ENCODE data around the gene OGT. TPM values are rescaled to one million over a fixed set of nuclear protein-coding genes. Genes with fewer than 3 reads are reported as not detected.
"Not testable (repeated sequence)": the region's sequence is repeated elsewhere in the genome, so short reads cannot be mapped to it uniquely, and the experiment has no call there.

Gene OGT
- total RNA-seq, 2 experiments from 2014 or later: 252 to 264 TPM

DNA sequence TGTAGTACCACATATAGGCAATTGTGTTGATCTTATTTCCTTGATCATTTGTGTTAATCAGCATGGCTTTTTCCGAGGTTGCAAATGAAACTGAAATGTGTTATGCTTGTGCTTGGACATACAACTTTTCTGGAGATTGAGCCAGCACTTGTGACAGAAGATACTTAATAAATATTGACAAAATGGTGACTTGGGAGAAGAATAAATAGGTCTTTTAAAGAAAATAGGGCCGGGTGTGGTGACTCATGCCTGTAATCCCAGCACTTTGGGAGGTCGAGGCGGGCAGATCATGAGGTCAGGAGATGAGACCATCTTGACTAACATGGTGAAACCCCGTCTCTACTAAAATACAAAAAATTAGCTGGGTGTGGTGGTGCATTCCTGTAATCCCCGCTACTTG is 26.9 kb downstream of the OGT start:
- POLR2A ChIA-PET; ATAC-seq; H3K27ac Mint-ChIP-seq; CTCF ChIA-PET; H3K9me3 Mint-ChIP-seq (ENCODE audit: insufficient read depth); H3K4me1 Mint-ChIP-seq (ENCODE audit: low read depth); DNase-seq; H3K27me3 Mint-ChIP-seq (ENCODE audit: low read depth); H3K4me3 Mint-ChIP-seq: not testable (repeated sequence)
- peaks cover 61% of the 10 kb centered on the region for H3K36me3 Mint-ChIP-seq (ENCODE audit: low read depth)

DNA sequence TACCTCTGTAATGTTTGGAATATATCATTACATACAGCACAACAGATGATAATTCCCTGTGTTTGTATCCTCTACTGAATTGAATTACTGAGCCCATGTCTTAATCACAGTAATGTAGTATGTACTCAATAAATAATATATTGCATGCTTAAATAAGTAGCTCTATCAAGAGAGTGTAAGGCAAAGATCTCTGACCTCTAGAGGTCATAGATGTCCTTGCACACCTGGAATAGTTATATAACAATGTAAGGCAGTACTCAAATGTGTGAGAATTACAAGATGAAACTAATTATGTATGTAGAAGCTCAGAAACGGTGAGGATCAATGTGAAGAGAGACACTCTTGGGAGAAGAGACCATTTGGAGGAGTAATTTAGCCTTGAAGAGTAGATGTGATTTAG is 31.0 kb downstream of the OGT start:
- ATAC-seq (no peak), DNase-seq (no peak)
- Mint-ChIP-seq H3K9me3 (ENCODE audit: insufficient read depth) (no peaks in the 10 kb centered on the region), H3K4me3 (no peak overlapping the region), H3K27ac (no peak overlapping the region), H3K27me3 (ENCODE audit: low read depth) (no peaks in the 10 kb centered on the region), H3K36me3 (ENCODE audit: low read depth) (peaks cover 64% of the 10 kb centered on the region), H3K4me1 (ENCODE audit: low read depth) (no peaks in the 10 kb centered on the region)
- ChIA-PET POLR2A (interaction anchor here (0.8 kb wide), 1 partner anchor 86 kb away, joined by 3 read pairs; no protein-coding TSS in a partner anchor), CTCF (interaction anchor here (0.8 to 1.7 kb wide), 4 partner anchors 9 to 88 kb away, joined by 3 to 7 read pairs (median 5); no protein-coding TSS in a partner anchor)

DNA sequence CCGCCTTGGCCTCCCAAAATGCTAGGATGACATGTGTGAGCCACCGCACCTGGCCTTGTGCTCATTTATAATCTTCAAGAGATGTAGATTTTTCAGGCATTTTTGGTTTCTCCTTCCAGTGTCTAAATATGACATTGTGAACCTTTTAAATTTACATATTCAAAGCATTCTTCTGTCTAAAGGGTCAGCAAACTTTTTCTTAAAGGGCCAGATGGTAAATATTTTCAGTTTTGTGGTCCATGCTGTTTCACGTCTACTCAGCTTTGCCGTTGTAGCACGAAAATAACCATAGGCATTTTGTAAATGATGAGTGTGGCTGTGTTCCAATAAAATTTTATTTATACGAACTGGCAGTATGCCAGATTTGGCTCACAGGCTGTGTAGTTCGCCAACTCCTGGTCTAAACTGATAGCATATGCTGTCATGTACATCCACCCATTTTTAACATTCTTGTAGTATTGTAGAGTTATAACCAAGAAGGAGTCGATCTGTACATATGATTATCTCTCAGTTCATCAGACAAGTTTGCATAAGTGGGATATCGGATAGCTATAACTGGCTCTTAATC is 32.7 kb downstream of the OGT start:
- POLR2A ChIA-PET: no interaction called here
- H3K27ac Mint-ChIP-seq: no peak overlapping the region
- CTCF ChIA-PET: interaction anchor here (1.6 kb wide), 1 partner anchor 11 kb away, joined by 4 read pairs; no protein-coding TSS in a partner anchor

GRCh38 chrX:71571390-71571789 is 38.5 kb downstream of the OGT start:
- DNase-seq; H3K9me3 Mint-ChIP-seq (ENCODE audit: insufficient read depth); POLR2A ChIA-PET; H3K4me1 Mint-ChIP-seq (ENCODE audit: low read depth); H3K27ac Mint-ChIP-seq; H3K4me3 Mint-ChIP-seq; H3K27me3 Mint-ChIP-seq (ENCODE audit: low read depth); ATAC-seq: not testable (repeated sequence)
- peaks cover 54% of the 10 kb centered on the region for H3K36me3 Mint-ChIP-seq (ENCODE audit: low read depth)
- CTCF ChIA-PET: interaction anchor here (1.9 kb wide), 1 partner anchor 81 kb away, joined by 7 read pairs; no protein-coding TSS in a partner anchor

More for the DNA sequence above, 32.7 kb downstream of the OGT start:
- peaks cover 61% of the 10 kb centered on the region for H3K36me3 Mint-ChIP-seq (ENCODE audit: low read depth)
- no peak overlapping the region for H3K4me3 Mint-ChIP-seq
- H3K9me3 Mint-ChIP-seq (ENCODE audit: insufficient read depth): no peaks in the 10 kb centered on the region
- no peaks in the 10 kb centered on the region for H3K27me3 Mint-ChIP-seq (ENCODE audit: low read depth)
- H3K4me1 Mint-ChIP-seq (ENCODE audit: low read depth): no peaks in the 10 kb centered on the region
- ATAC-seq (no peak), DNase-seq (no peak)

DNA sequence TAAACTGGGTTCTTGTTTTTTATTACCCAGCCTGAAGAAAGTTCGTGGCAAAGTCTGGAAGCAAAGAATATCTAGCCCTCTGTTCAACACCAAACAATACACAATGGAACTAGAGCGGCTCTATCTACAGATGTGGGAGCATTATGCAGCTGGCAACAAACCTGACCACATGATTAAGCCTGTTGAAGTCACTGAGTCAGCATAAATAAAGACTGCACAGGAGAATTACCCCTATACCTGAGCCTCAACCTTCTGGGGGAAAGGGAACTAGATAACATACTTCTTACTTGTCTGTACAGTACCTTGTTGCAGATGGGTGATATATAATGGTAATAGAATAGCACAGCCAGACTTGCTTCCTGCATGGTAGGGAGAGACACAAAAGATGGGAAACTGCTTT is 40.7 kb downstream of the OGT start:
- no peak for ATAC-seq
- Mint-ChIP-seq H3K27me3 (ENCODE audit: low read depth) (no peaks in the 10 kb centered on the region), H3K4me1 (ENCODE audit: low read depth) (peaks cover 8% of the 10 kb centered on the region), H3K4me3 (no peak overlapping the region), H3K27ac (no peak overlapping the region), H3K9me3 (ENCODE audit: insufficient read depth) (no peaks in the 10 kb centered on the region), H3K36me3 (ENCODE audit: low read depth) (peaks cover 56% of the 10 kb centered on the region)
- POLR2A ChIA-PET: no interaction called here
- CTCF ChIA-PET: interaction anchor here (1.3 to 1.4 kb wide), 2 partner anchors 10 to 76 kb away, joined by 3 to 4 read pairs; no protein-coding TSS in a partner anchor
- no peak for DNase-seq

DNA sequence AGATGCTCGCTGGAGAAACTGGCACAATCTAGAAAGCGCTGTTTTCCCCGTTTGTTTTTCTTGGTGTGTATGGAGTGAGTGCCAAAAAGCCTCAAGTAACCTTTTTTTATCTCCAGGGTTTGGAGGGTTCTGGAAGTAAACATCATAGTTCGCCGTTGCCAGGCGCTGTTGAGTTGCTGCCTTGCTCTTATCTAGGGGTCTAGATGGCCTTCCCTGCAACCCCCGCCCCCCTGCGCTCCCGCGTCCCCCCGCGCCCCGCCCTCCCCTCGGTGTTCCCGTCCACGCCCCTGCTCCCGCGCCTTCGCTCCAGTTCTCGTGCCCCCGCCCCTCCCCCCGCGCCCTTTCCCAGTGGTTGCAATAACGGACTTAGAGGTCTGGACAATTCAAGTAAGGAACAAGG is 44.8 kb downstream of the OGT start:
- Mint-ChIP-seq H3K9me3 (ENCODE audit: insufficient read depth) (no peaks in the 10 kb centered on the region), H3K4me3 (no peak overlapping the region), H3K27ac (no peak overlapping the region), H3K27me3 (ENCODE audit: low read depth) (no peaks in the 10 kb centered on the region), H3K36me3 (ENCODE audit: low read depth) (peaks cover 55% of the 10 kb centered on the region), H3K4me1 (ENCODE audit: low read depth) (peaks cover 8% of the 10 kb centered on the region)
- DNase-seq: no peak
- ChIA-PET CTCF (no interaction called here), POLR2A (no interaction called here)
- no peak for ATAC-seq

DNA sequence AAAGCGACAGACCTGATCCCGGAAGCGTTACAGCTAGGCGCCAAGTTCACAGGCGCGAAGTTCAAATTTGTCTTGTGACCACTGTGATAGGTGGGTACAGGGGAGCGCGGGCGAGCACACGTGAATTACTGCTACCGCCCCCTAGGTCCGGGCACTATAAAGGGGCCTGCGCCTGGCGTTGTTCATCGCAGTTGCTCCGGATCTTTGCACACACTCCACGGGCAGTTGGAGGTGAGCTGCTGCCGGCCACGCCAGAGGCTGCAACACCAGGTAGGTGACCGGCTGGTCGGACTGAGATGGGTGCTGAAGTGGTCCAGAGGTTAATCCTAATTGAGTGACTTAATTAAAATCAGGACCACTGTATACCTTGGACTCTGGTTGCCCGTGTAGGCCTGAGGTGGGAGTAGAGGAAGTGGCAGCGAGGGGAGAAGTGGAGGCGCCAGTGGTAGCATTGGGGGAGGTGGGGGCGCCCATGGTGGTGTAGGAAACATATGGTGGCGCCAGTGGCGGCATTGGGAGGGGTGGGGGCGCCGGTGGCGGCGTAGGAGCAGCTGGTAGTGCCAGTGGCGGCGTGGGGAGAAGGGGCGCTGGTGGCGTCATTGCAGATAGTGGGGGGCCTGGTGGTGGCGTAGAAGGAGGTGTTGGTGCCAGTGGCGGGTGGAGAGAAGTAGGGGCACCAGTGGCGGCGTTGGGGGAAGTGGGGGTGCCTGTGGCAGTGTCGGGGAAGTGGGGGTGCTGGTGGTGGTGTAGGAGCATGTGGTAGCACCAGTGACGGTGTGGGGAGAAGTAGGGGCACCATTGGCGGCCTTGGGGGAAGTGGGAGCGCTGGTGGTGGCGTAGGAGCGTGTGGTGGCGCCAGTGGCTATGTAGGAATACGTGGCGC is 45.6 kb downstream of the OGT start, which contains the start of gene GCNA:
GCNA (plus strand) TSS at position 185 of the 883 bp plus-strand sequence. CDS start 2,385 bp downstream, outside the sequence.
- POLR2A ChIA-PET: no interaction called here
- Mint-ChIP-seq H3K4me3 (no peak within 1 kb of the TSS), H3K27me3 (ENCODE audit: low read depth) (no peaks in the 10 kb centered on the region), H3K27ac (peak within 1 kb of the TSS; percentile 57), H3K36me3 (ENCODE audit: low read depth) (peaks cover 50% of the 10 kb centered on the region), H3K9me3 (ENCODE audit: insufficient read depth) (no peaks in the 10 kb centered on the region), H3K4me1 (ENCODE audit: low read depth) (peaks cover 8% of the 10 kb centered on the region)
- no peak for ATAC-seq
- no peak for DNase-seq
- CTCF ChIA-PET: no interaction called here

DNA sequence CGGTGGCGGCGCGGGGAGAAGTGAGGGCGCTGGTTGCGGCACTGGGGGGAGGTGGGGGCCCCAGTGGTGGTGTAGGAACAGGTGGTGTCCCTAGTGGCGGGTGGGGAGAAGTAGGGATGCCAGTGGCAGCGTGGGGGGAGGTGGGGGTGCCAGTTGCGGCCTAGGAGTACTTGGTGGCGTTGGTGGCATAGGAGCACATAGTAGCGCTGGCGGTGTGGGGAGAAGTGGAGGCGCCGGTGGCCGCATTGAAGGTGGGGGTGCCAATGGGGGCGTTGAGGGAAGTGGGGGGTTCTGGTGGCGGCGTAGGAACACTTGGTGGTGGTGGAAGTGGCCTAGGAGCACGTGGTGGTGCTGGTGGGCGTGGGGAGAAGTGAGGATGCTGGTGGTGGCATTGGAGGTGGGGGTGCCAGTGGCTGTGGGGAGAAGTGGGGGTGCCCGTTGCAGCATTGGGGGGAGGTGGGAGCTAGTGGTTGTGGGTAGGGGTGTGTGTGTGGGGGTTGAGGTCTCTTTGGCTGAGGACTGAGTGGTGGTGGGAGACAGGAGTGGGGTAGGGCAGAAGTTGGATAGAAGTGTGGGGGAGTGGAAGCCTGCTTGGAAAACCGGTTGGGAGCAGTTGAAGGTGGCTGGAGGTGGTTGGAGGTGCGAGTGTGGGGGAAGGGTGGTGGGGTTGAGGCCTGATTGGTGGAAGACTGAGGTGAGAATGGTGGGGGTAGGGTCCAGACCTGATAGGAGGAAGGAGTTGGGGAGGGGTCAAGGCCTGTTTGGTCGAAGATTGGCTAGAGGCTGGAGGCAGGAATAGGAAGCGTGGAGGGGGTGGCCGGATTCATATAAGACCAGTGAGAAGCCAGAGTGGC is 46.5 kb downstream of the OGT start:
- H3K9me3 Mint-ChIP-seq (ENCODE audit: insufficient read depth): no peaks in the 10 kb centered on the region
- H3K4me1 Mint-ChIP-seq (ENCODE audit: low read depth): peaks cover 8% of the 10 kb centered on the region
- H3K27ac Mint-ChIP-seq: peak overlapping the region; percentile 34
- DNase-seq: no peak
- H3K27me3 Mint-ChIP-seq (ENCODE audit: low read depth): no peaks in the 10 kb centered on the region
- H3K36me3 Mint-ChIP-seq (ENCODE audit: low read depth): peaks cover 42% of the 10 kb centered on the region
- no peak for ATAC-seq
- ChIA-PET CTCF (no interaction called here), POLR2A (no interaction called here)
- H3K4me3 Mint-ChIP-seq: no peak overlapping the region

- DNase-seq: no peak
- ChIA-PET CTCF (interaction anchor here (0.6 kb wide), 1 partner anchor 42 kb away, joined by 3 read pairs; no protein-coding TSS in a partner anchor), POLR2A (no interaction called here)
- peaks cover 39% of the 10 kb centered on the region for H3K36me3 Mint-ChIP-seq (ENCODE audit: low read depth)
- H3K4me3 Mint-ChIP-seq: no peak overlapping the region
- ATAC-seq: no peak
- H3K4me1 Mint-ChIP-seq (ENCODE audit: low read depth): peaks cover 8% of the 10 kb centered on the region
- no peak overlapping the region for H3K27ac Mint-ChIP-seq
- H3K9me3 Mint-ChIP-seq (ENCODE audit: insufficient read depth): no peaks in the 10 kb centered on the region
- H3K27me3 Mint-ChIP-seq (ENCODE audit: low read depth): no peaks in the 10 kb centered on the region
Measured at GRCh38 chrX:71579990-71580380, 47.1 kb downstream of the OGT start.

DNA sequence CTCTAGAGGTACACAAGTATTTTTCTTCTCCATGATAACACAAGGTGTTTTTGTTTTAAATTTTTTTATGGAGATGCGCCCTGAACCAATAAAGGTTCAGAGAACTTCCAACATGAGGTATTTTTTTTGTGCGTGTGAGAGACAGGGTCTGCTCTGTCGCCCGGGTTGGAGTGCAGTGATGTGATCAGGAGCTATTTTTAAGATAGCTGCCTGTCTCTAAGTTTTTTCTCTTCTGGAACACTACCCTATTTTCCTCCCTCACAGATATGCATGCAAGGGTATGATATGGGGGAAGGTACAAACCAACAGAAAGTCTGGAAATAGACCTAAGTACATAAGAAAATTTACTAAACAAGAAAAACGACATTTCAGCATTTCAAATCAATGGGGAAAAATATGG is 48.3 kb downstream of the OGT start:
- no peaks in the 10 kb centered on the region for H3K9me3 Mint-ChIP-seq (ENCODE audit: insufficient read depth)
- no peak for ATAC-seq
- CTCF ChIA-PET: interaction anchor here (0.8 to 1.8 kb wide), 4 partner anchors 36 to 71 kb away, joined by 3 to 4 read pairs (median 4); no protein-coding TSS in a partner anchor

DNA sequence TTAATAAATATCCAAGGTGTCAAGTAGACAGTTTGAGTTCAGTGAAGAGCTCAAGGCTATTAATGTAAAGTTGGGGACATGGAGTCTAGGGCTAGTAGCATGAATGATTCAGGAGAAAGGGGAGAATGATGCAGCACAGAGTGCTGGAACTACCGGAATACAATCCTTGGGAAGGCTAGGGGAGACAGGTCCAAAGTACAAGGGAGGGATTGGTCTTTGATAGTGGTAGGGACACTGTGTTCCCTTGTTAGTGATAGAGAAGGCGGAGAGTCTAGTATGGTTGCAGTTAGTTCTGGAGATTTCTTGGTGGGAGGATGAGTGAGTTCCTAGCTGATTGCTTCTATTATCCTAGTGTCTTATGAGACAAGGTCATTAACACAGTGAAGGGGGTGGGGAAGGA is 54.0 kb downstream of the OGT start:
- H3K27ac Mint-ChIP-seq: peak overlapping the region; percentile 72
- H3K27me3 Mint-ChIP-seq (ENCODE audit: low read depth): no peaks in the 10 kb centered on the region
- no peak overlapping the region for H3K4me3 Mint-ChIP-seq
- ChIA-PET CTCF (no interaction called here), POLR2A (no interaction called here)
- peaks cover 8% of the 10 kb centered on the region for H3K4me1 Mint-ChIP-seq (ENCODE audit: low read depth)
- ATAC-seq (no peak), DNase-seq (no peak)
- no peaks in the 10 kb centered on the region for H3K9me3 Mint-ChIP-seq (ENCODE audit: insufficient read depth)
- H3K36me3 Mint-ChIP-seq (ENCODE audit: low read depth): peaks cover 18% of the 10 kb centered on the region

More for the DNA sequence above, 48.3 kb downstream of the OGT start:
- Mint-ChIP-seq H3K27me3 (ENCODE audit: low read depth) (no peaks in the 10 kb centered on the region), H3K27ac (no peak overlapping the region), H3K4me1 (ENCODE audit: low read depth) (peaks cover 9% of the 10 kb centered on the region), H3K4me3 (no peak overlapping the region), H3K36me3 (ENCODE audit: low read depth) (peaks cover 39% of the 10 kb centered on the region)
- POLR2A ChIA-PET: no interaction called here
- no peak for DNase-seq

Measured in activated CD8-positive, alpha-beta T cell treated with anti-CD3 and anti-CD28 coated beads, Interleukin-2, amount 10 ng/mL, durations not matched to agents 7 days and 5 days (primary cell).